GM10248 (cell line): ENCODE results near the gene SHANK3.
A peak's percentile ranks its signal among the peaks of the same experiment; 100 is the strongest.

ENCODE experiments used
- CTCF ChIA-PET: fragments of 300-600 bp; sonication (Branson Sonifier 250); formaldehyde crosslinking; extraction: SDS; loops from one replicate; lab custom pipeline; 2021; ENCODE audit warnings: antibody characterized with exemption; lab: Yijun Ruan, JAX
- POLR2A ChIA-PET: fragments of 350-650 bp; sonication (Branson Sonifier 250); formaldehyde crosslinking; extraction: SDS; loops from one replicate; lab custom pipeline; 2020; ENCODE audit warnings: antibody characterized with exemption; lab: Yijun Ruan, JAX
- DNase-seq: peaks from one replicate; pipeline ENCODE4 v3.0.0; 2012; ENCODE audit errors: extremely low spot score
- CTCF ChIP-seq: IDR thresholded peaks from 2 replicates; pipeline ENCODE4 v1.5.1; 2012; ENCODE audit warnings: mild to moderate bottlenecking, low read depth; ENCODE audit errors: extremely low read depth, missing control alignments, control extremely low read depth

SHANK3 gene

GRCh38 chr22:50699001-50699755, 26.6 kb downstream of the SHANK3 start:
- CTCF ChIA-PET, result interaction anchor here (2.9 kb wide), 1 partner anchor 8 kb away, joined by 11 read pairs; no protein-coding TSS in a partner anchor
- TF ChIP-seq CTCF, result no peak
- DNase-seq, result no peak
- POLR2A ChIA-PET, result no interaction called here

- DNase-seq, result no peak
- TF ChIP-seq CTCF, result peak; percentile 25
- CTCF ChIA-PET, result interaction anchor here (2.9 kb wide), 1 partner anchor 9 kb away, joined by 11 read pairs; no protein-coding TSS in a partner anchor
- POLR2A ChIA-PET, result no interaction called here
Measured at GRCh38 chr22:50699756-50700386, 27.2 kb downstream of the SHANK3 start.

GRCh38 chr22:50700387-50701075, 27.9 kb downstream of the SHANK3 start:
- ChIA-PET CTCF (interaction anchor here (2.9 kb wide), 1 partner anchor 10 kb away, joined by 11 read pairs; no protein-coding TSS in a partner anchor), POLR2A (no interaction called here)
- no peak for DNase-seq
- no peak for TF ChIP-seq CTCF

GRCh38 chr22:50701076-50701419, 28.4 kb downstream of the SHANK3 start:
- CTCF ChIA-PET, result interaction anchor here (2.9 kb wide), 1 partner anchor 10 kb away, joined by 11 read pairs; no protein-coding TSS in a partner anchor
- POLR2A ChIA-PET, result no interaction called here
- no peak for TF ChIP-seq CTCF
- no peak for DNase-seq

GRCh38 chr22:50701428-50702154, 29.0 kb downstream of the SHANK3 start:
- no peak for TF ChIP-seq CTCF
- ChIA-PET POLR2A (no interaction called here), CTCF (interaction anchor here (1.3 to 2.9 kb wide), 2 partner anchors 10 to 11 kb away, joined by 6 to 11 read pairs; no protein-coding TSS in a partner anchor)

More at GRCh38 chr22:50701428-50702154, 29.0 kb downstream of the SHANK3 start:
- DNase-seq, result no peak
